ENCODE measurements around the gene AP3B1. TPM values are rescaled to one million over a fixed set of nuclear protein-coding genes. Genes with fewer than 3 reads are reported as not detected.

Gene AP3B1
- total RNA-seq, 2 donors from 2014 or later = 53.4 to 74.0 TPM

GRCh38 chr5:78336698-78337097, 42.2 kb upstream of the AP3B1 start:
- Histone ChIP-seq H3K4me3 (ENCODE audit: low read length) (no peak overlapping the region), H3K36me3 (ENCODE audit: control insufficient read depth, insufficient read depth, low read length) (no peaks in the 10 kb centered on the region), H3K4me1 (ENCODE audit: control insufficient read depth, insufficient read depth, low read length) (no peaks in the 10 kb centered on the region), H3K9me3 (ENCODE audit: control insufficient read depth, low read length) (peaks cover 33% of the 10 kb centered on the region), H3K27me3 (ENCODE audit: control insufficient read depth, insufficient read depth, low read length, poor library complexity, severe bottlenecking) (no peaks in the 10 kb centered on the region), H3K27ac (ENCODE audit: low read depth, low read length) (no peak overlapping the region), H3K9ac (ENCODE audit: extremely low read depth, low read length, poor library complexity, severe bottlenecking) (no peak overlapping the region)
- Mint-ChIP-seq H3K9me3 (peaks cover 22% of the 10 kb centered on the region), H3K27ac (no peak overlapping the region), H3K27me3 (ENCODE audit: insufficient read depth) (peaks cover 29% of the 10 kb centered on the region), H3K4me1 (peaks cover 9% of the 10 kb centered on the region), H3K4me3 (no peak overlapping the region), H3K36me3 (ENCODE audit: low read depth) (peaks cover 2% of the 10 kb centered on the region)
- WGBS, 2 experiments (ENCODE audit: insufficient coverage in 1 of 2, insufficient read length in 1 of 2) = 92 to 98% methylated on average over 1 to 2 of the region's 2 CpGs
- DNase-seq = no peak
- TF ChIP-seq, protein P1, sequence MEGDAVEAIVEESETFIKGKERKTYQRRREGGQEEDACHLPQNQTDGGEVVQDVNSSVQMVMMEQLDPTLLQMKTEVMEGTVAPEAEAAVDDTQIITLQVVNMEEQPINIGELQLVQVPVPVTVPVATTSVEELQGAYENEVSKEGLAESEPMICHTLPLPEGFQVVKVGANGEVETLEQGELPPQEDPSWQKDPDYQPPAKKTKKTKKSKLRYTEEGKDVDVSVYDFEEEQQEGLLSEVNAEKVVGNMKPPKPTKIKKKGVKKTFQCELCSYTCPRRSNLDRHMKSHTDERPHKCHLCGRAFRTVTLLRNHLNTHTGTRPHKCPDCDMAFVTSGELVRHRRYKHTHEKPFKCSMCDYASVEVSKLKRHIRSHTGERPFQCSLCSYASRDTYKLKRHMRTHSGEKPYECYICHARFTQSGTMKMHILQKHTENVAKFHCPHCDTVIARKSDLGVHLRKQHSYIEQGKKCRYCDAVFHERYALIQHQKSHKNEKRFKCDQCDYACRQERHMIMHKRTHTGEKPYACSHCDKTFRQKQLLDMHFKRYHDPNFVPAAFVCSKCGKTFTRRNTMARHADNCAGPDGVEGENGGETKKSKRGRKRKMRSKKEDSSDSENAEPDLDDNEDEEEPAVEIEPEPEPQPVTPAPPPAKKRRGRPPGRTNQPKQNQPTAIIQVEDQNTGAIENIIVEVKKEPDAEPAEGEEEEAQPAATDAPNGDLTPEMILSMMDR (conservative IDR thresholded peaks at IDR 0.05) = no peak

DNA sequence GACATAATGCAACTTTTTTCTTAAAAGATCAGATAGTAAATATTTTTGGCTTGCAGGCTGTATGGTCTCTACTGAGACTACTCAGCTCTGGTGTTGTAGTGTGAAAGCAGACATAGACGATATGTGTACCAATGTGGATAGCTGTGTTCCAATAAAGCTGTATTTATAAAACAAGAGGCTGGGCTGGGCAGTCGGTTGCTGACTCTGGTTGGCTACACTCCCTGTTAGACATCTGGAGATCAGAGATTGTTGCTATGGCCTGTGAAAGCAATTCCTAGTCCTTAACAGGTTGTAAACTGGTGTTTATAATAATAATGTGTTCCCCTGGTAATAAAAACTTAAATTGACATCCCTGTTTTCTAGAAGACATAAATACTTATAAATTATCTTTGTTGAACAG, 41.5 kb upstream of the AP3B1 start:
- Mint-ChIP-seq H3K4me3 (no peak overlapping the region), H3K27me3 (ENCODE audit: insufficient read depth) (peaks cover 30% of the 10 kb centered on the region), H3K9me3 (peaks cover 22% of the 10 kb centered on the region), H3K27ac (no peak overlapping the region), H3K36me3 (ENCODE audit: low read depth) (peaks cover 2% of the 10 kb centered on the region), H3K4me1 (peaks cover 8% of the 10 kb centered on the region)
- H3K4me3 ChIP-seq (ENCODE audit: low read length) = no peak overlapping the region
- H3K9ac ChIP-seq (ENCODE audit: extremely low read depth, low read length, poor library complexity, severe bottlenecking) = no peak overlapping the region
- TF ChIP-seq, protein P1 (conservative IDR thresholded peaks at IDR 0.05) = no peak
- no peaks in the 10 kb centered on the region for H3K4me1 ChIP-seq (ENCODE audit: control insufficient read depth, insufficient read depth, low read length)
- H3K27me3 ChIP-seq (ENCODE audit: control insufficient read depth, insufficient read depth, low read length, poor library complexity, severe bottlenecking) = no peaks in the 10 kb centered on the region
- DNase-seq = no peak
- WGBS, 2 experiments (ENCODE audit: insufficient coverage in 1 of 2, insufficient read length in 1 of 2) = 94 to 96% methylated on average over 2 of the region's 2 CpGs
- no peaks in the 10 kb centered on the region for H3K36me3 ChIP-seq (ENCODE audit: control insufficient read depth, insufficient read depth, low read length)
- peaks cover 33% of the 10 kb centered on the region for H3K9me3 ChIP-seq (ENCODE audit: control insufficient read depth, low read length)
- H3K27ac ChIP-seq (ENCODE audit: low read depth, low read length) = no peak overlapping the region

- Histone ChIP-seq H3K9me3 (ENCODE audit: control insufficient read depth, low read length) (peaks cover 33% of the 10 kb centered on the region), H3K27me3 (ENCODE audit: control insufficient read depth, insufficient read depth, low read length, poor library complexity, severe bottlenecking) (no peaks in the 10 kb centered on the region), H3K36me3 (ENCODE audit: control insufficient read depth, insufficient read depth, low read length) (no peaks in the 10 kb centered on the region), H3K4me3 (ENCODE audit: low read length) (no peak overlapping the region), H3K4me1 (ENCODE audit: control insufficient read depth, insufficient read depth, low read length) (no peaks in the 10 kb centered on the region), H3K27ac (ENCODE audit: low read depth, low read length) (no peak overlapping the region), H3K9ac (ENCODE audit: extremely low read depth, low read length, poor library complexity, severe bottlenecking) (no peak overlapping the region)
- Mint-ChIP-seq H3K36me3 (ENCODE audit: low read depth) (peaks cover 2% of the 10 kb centered on the region), H3K9me3 (peaks cover 22% of the 10 kb centered on the region), H3K27ac (no peak overlapping the region), H3K27me3 (ENCODE audit: insufficient read depth) (peaks cover 23% of the 10 kb centered on the region), H3K4me1 (peaks cover 8% of the 10 kb centered on the region), H3K4me3 (no peak overlapping the region)
- WGBS, 2 experiments (ENCODE audit: insufficient coverage in 1 of 2, insufficient read length in 1 of 2) = 56 to 71% methylated on average over 2 to 3 of the region's 3 CpGs
- TF ChIP-seq, protein P1 (conservative IDR thresholded peaks at IDR 0.05) = no peak
- no peak for DNase-seq
These were observed 40.3 kb upstream of the AP3B1 start for GRCh38 chr5:78334811-78335210.
